Keratinocyte (primary cell): ENCODE results near the gene DCDC2C. TPM values are rescaled to one million over a fixed set of nuclear protein-coding genes. Genes with fewer than 3 reads are reported as not detected.

ENCODE experiments used
- DNase-seq: peaks from one replicate; pipeline ENCODE4 v3.0.0-alpha.2; 2011; ENCODE audit warnings: low read depth, missing footprints, low spot score
- FAIRE-seq: peaks from 2 replicates; lab custom pipeline; 2011; peaks lifted over from hg19 to GRCh38; lab: Jason Lieb, UNC
- H2AFZ ChIP-seq: 2 replicates; pipeline ENCODE4 v1.6.0; 2012; ENCODE audit warnings: low read length, control low read depth, inconsistent platforms; ENCODE audit not compliant: control insufficient read depth
- H3K27ac ChIP-seq: 2 replicates; pipeline ENCODE4 v1.5.1; 2011; ENCODE audit warnings: low read length; ENCODE audit not compliant: control insufficient read depth, insufficient read depth
- H3K27me3 ChIP-seq: 3 replicates; pipeline ENCODE4 v1.6.0; 2011; ENCODE audit warnings: low read length; ENCODE audit not compliant: control insufficient read depth, insufficient read depth; ENCODE audit errors: extremely low read depth
- H3K36me3 ChIP-seq, 2 experiments: 2 replicates in 1 of 2; 3 replicates in 1 of 2; pipeline ENCODE4 v1.5.1; 2011; ENCODE audit warnings: low read length in 2 of 2, mild to moderate bottlenecking in 1 of 2; ENCODE audit not compliant: control insufficient read depth in 2 of 2, insufficient read depth in 2 of 2; ENCODE audit errors: extremely low read depth in 1 of 2
- H3K4me1 ChIP-seq: 3 replicates; pipeline ENCODE4 v1.5.1; 2011; ENCODE audit warnings: low read length; ENCODE audit not compliant: control insufficient read depth, insufficient read depth; ENCODE audit errors: extremely low read depth
- H3K4me2 ChIP-seq: 3 replicates; pipeline ENCODE4 v1.6.0; 2011; ENCODE audit warnings: low read depth, low read length; ENCODE audit not compliant: control insufficient read depth, insufficient read depth; ENCODE audit errors: extremely low read depth
- H3K4me3 ChIP-seq, 3 experiments: fragments of 200-600 bp in 1 of 3; sonication (generic) in 1 of 3; 2 replicates in 2 of 3; 3 replicates in 1 of 3; pipeline ENCODE4 v1.5.1; 2011 to 2016; ENCODE audit warnings: low read length in 3 of 3, mild to moderate bottlenecking in 3 of 3, control low read depth in 2 of 3, inconsistent platforms in 1 of 3, low read depth in 1 of 3, mixed read lengths in 1 of 3, mixed run types in 1 of 3, moderate library complexity in 1 of 3; ENCODE audit not compliant: control insufficient read depth in 2 of 3, insufficient read depth in 2 of 3; ENCODE audit errors: extremely low read depth in 1 of 3
- H3K79me2 ChIP-seq: 2 replicates; pipeline ENCODE4 v1.6.0; 2012; ENCODE audit warnings: low read length; ENCODE audit not compliant: control insufficient read depth, insufficient read depth
- H3K9ac ChIP-seq: 3 replicates; pipeline ENCODE4 v1.6.0; 2011; ENCODE audit warnings: low read length; ENCODE audit not compliant: control insufficient read depth, insufficient read depth; ENCODE audit errors: extremely low read depth
- H3K9me1 ChIP-seq: 3 replicates; pipeline ENCODE4 v1.6.0; 2011; ENCODE audit warnings: low read length; ENCODE audit not compliant: control insufficient read depth, insufficient read depth; ENCODE audit errors: extremely low read depth
- H3K9me3 ChIP-seq: 2 replicates; pipeline ENCODE4 v1.5.1; 2012; ENCODE audit warnings: low read depth, low read length; ENCODE audit not compliant: control insufficient read depth
- H4K20me1 ChIP-seq: 3 replicates; pipeline ENCODE4 v1.6.0; 2011; ENCODE audit warnings: low read length; ENCODE audit not compliant: control insufficient read depth, insufficient read depth; ENCODE audit errors: extremely low read depth
- EZH2 ChIP-seq: IDR thresholded peaks from one replicate; pipeline ENCODE4 v1.6.1; 2012; ENCODE audit warnings: inconsistent platforms, mild to moderate bottlenecking, low read length, moderate library complexity
- dilution Hi-C: fragments of 300-500 bp; cut with MboI; formaldehyde crosslinking; loops from one replicate; pipeline ENCODE4 v1.7.0; 2020; ENCODE audit warnings: low sequenced_read_pairs; ENCODE audit not compliant: extremely low pct_ligation_motif_present
- polyA plus RNA-seq, 5 experiments: library from polyadenylated mRNA; depleted of rRNA in 3 of 5; stranded (reverse) in 3 of 5; stranded (forward) in 1 of 5; unstranded in 1 of 5; fragments of >200 nt; gene quantifications; 1 replicate in 1 of 5; 2 replicates in 3 of 5; 3 replicates in 1 of 5; pipeline versions ENCODE4 v1.2.1 to v1.2.3, GENCODE V29; 2011 to 2012; ENCODE audit warnings: missing spikeins in 2 of 5, low read depth in 1 of 5, low replicate concordance in 1 of 5
- TF ChIP-seq, protein P1 (sequence below), 3 experiments: IDR thresholded peaks in 1 of 3; conservative IDR thresholded peaks in 1 of 3; optimal IDR thresholded peaks in 1 of 3; 2 replicates in 2 of 3; 3 replicates in 1 of 3; pipeline versions ENCODE3 to v1.5.1; 2011; ENCODE audit warnings: low read length in 3 of 3, mild to moderate bottlenecking in 3 of 3, moderate library complexity in 2 of 3, control low read depth in 1 of 3, inconsistent platforms in 1 of 3; ENCODE audit not compliant: insufficient read depth in 2 of 3; ENCODE audit errors: extremely low read depth in 1 of 3

DCDC2C gene
- polyA plus RNA-seq, 1 donor (not counting 4 experiments of a cell fraction or from before 2014, with no cell fraction given), result not detected

- Histone ChIP-seq H3K79me2 (no peaks in the 10 kb centered on the region), H3K36me3 (no peaks in the 10 kb centered on the region), H2AFZ (no peak overlapping the region), H3K9me1 (no peaks in the 10 kb centered on the region), H3K4me2 (no peak overlapping the region), H3K9me3 (no peaks in the 10 kb centered on the region), H3K4me3 (no peak overlapping the region), H3K27ac (no peak overlapping the region), H3K27me3 (no peaks in the 10 kb centered on the region), H3K9ac (no peak overlapping the region), H4K20me1 (no peaks in the 10 kb centered on the region), H3K4me1 (no peaks in the 10 kb centered on the region)
- FAIRE-seq (no peak), DNase-seq (no peak)
- dilution Hi-C loops, result no loop called here
- TF ChIP-seq, protein P1, sequence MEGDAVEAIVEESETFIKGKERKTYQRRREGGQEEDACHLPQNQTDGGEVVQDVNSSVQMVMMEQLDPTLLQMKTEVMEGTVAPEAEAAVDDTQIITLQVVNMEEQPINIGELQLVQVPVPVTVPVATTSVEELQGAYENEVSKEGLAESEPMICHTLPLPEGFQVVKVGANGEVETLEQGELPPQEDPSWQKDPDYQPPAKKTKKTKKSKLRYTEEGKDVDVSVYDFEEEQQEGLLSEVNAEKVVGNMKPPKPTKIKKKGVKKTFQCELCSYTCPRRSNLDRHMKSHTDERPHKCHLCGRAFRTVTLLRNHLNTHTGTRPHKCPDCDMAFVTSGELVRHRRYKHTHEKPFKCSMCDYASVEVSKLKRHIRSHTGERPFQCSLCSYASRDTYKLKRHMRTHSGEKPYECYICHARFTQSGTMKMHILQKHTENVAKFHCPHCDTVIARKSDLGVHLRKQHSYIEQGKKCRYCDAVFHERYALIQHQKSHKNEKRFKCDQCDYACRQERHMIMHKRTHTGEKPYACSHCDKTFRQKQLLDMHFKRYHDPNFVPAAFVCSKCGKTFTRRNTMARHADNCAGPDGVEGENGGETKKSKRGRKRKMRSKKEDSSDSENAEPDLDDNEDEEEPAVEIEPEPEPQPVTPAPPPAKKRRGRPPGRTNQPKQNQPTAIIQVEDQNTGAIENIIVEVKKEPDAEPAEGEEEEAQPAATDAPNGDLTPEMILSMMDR (optimal IDR thresholded peaks at IDR 0.05 in 1 of 3, IDR thresholded peaks at IDR 0.05 in 1 of 3, conservative IDR thresholded peaks at IDR 0.05 in 1 of 3; ENCODE audit: extremely low read depth in 1 of 3, insufficient read depth in 2 of 3, low read length in 3 of 3), result no peak
- no peak for TF ChIP-seq EZH2
Observed at GRCh38 chr2:3849213-3849612, 145.8 kb downstream of the DCDC2C start.

DNA sequence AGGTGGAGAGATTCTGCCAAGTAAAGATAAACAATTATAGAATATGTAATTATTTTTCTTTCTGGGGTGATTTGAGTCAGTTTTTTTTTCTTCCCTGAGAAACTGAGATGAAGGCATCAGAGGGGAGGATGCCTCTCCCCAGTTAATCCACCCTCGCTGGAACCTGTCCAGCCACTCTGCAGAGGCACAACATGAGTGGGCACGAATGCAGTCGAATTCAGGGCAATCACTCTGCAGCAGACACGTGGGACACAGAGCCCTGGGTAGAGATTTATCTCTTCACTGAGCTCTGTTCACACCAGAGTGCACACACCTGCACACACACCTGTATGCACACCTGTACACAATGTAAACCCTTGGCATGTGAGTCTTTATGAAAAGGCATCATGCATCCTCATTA, 154.2 kb downstream of the DCDC2C start:
- Histone ChIP-seq H3K27me3 (no peaks in the 10 kb centered on the region), H3K27ac (no peak overlapping the region), H3K9me3 (no peaks in the 10 kb centered on the region), H3K4me1 (no peaks in the 10 kb centered on the region), H3K9me1 (no peaks in the 10 kb centered on the region), H3K79me2 (no peaks in the 10 kb centered on the region), H3K9ac (no peak overlapping the region), H3K4me3 (no peak overlapping the region), H2AFZ (no peak overlapping the region), H3K36me3 (no peaks in the 10 kb centered on the region), H3K4me2 (no peak overlapping the region), H4K20me1 (no peaks in the 10 kb centered on the region)
- no peak for TF ChIP-seq EZH2
- TF ChIP-seq, protein P1 (optimal IDR thresholded peaks at IDR 0.05 in 1 of 3, IDR thresholded peaks at IDR 0.05 in 1 of 3, conservative IDR thresholded peaks at IDR 0.05 in 1 of 3; ENCODE audit: extremely low read depth in 1 of 3, insufficient read depth in 2 of 3, low read length in 3 of 3), result no peak
- dilution Hi-C loops, result no loop called here
- DNase-seq (no peak), FAIRE-seq (no peak)
